Lower leg skin (tissue), 3 donors: Measurements from ENCODE around the gene SCN2B.

Experiments used
- CTCF ChIP-seq, 3 donors: fragments of 450-650 bp; IDR thresholded peaks; one replicate each; pipeline ENCODE4 v1.5.1; 2016; ENCODE audit warnings: antibody characterized with exemption in 3 of 3, mild to moderate bottlenecking in 3 of 3, moderate library complexity in 2 of 3
- POLR2A ChIP-seq, 2 donors: fragments of 450-650 bp; IDR thresholded peaks; one replicate each; pipeline ENCODE4 v1.6.1; 2016 to 2017; ENCODE audit warnings: antibody characterized with exemption in 2 of 2, mild to moderate bottlenecking in 1 of 2, moderate library complexity in 1 of 2

- TF ChIP-seq CTCF (IDR thresholded peaks at IDR 0.05) (no peak), POLR2A (IDR thresholded peaks at IDR 0.05) (no peak)
These were observed 2.4 kb downstream of the SCN2B start for GRCh38 chr11:118174006-118174567.
